Kidney epithelial cell (primary cell): Measurements from ENCODE around the gene PPP2R3A. TPM values are rescaled to one million over a fixed set of nuclear protein-coding genes. Genes with fewer than 3 reads are reported as not detected.

ENCODE experiments used
- DNase-seq: peaks from one replicate; pipeline ENCODE4 v3.0.0-alpha.2; 2010; ENCODE audit warnings: low read depth
- H3K27me3 ChIP-seq: 2 replicates; pipeline ENCODE4 v1.6.0; 2011; ENCODE audit warnings: low read length; ENCODE audit not compliant: control insufficient read depth, insufficient read depth
- H3K36me3 ChIP-seq: 2 replicates; pipeline ENCODE4 v1.5.1; 2011; ENCODE audit warnings: low read length; ENCODE audit not compliant: control insufficient read depth, insufficient read depth
- H3K4me3 ChIP-seq: 2 replicates; pipeline ENCODE4 v1.5.1; 2011; ENCODE audit warnings: low read depth, mild to moderate bottlenecking, control low read depth, low read length
- CTCF ChIP-seq: IDR thresholded peaks from 2 replicates; pipeline ENCODE4 v1.5.1; 2011; ENCODE audit warnings: mild to moderate bottlenecking, moderate library complexity, low read length, control low read depth, inconsistent platforms; ENCODE audit not compliant: insufficient read depth, poor library complexity, severe bottlenecking
- total RNA-seq: library from RNA; depleted of rRNA; stranded (reverse); fragments of >200 nt; gene quantifications from 2 replicates; pipeline ENCODE4 v1.2.3, GENCODE V29; 2015

The PPP2R3A gene
- total RNA-seq, 1 donor from 2014 or later = 14.3 TPM

- Histone ChIP-seq H3K27me3 (no peaks in the 10 kb centered on the region), H3K4me3 (no peak overlapping the region), H3K36me3 (no peaks in the 10 kb centered on the region)
- no peak for TF ChIP-seq CTCF
- no peak for DNase-seq
Observed at GRCh38 chr3:135975536-135975935, 10.0 kb downstream of the PPP2R3A start.

- Histone ChIP-seq H3K4me3 (no peak overlapping the region), H3K36me3 (no peaks in the 10 kb centered on the region), H3K27me3 (no peaks in the 10 kb centered on the region)
- DNase-seq = no peak
- TF ChIP-seq CTCF = no peak
Observed at GRCh38 chr3:135980343-135980742, 14.8 kb downstream of the PPP2R3A start.

GRCh38 chr3:135981701-135982403, 16.3 kb downstream of the PPP2R3A start:
- no peaks in the 10 kb centered on the region for H3K27me3 ChIP-seq
- DNase-seq = no peak
- no peaks in the 10 kb centered on the region for H3K36me3 ChIP-seq
- no peak overlapping the region for H3K4me3 ChIP-seq
- TF ChIP-seq CTCF = no peak

GRCh38 chr3:135982404-135982761, 16.9 kb downstream of the PPP2R3A start:
- Histone ChIP-seq H3K36me3 (no peaks in the 10 kb centered on the region), H3K4me3 (no peak overlapping the region), H3K27me3 (no peaks in the 10 kb centered on the region)
- no peak for DNase-seq
- no peak for TF ChIP-seq CTCF

- Histone ChIP-seq H3K36me3 (no peaks in the 10 kb centered on the region), H3K4me3 (no peak overlapping the region), H3K27me3 (no peaks in the 10 kb centered on the region)
- TF ChIP-seq CTCF = no peak
- no peak for DNase-seq
Observed at GRCh38 chr3:135982922-135983581, 17.5 kb downstream of the PPP2R3A start.
